Central memory CD4-positive, alpha-beta T cell (primary cell): ENCODE measurements around the gene LRRC8B.
"Not testable (repeated sequence)": the region's sequence is repeated elsewhere in the genome, so short reads cannot be mapped to it uniquely, and the experiment has no call there.

ENCODE experiments used
- DNase-seq: peaks from one replicate; pipeline ENCODE4 v3.0.0; 2022
- total RNA-seq, 3 experiments: gene quantifications; one replicate each; lab custom pipeline; 2026; lab: John Stamatoyannopoulos, UW

Gene LRRC8B
- 37.8 to 210 (median 45.9) reads per million in 3 experiments for total RNA-seq

- peak; percentile 87 for DNase-seq
Measured at GRCh38 chr1:89524369-89525168, at the start of gene LRRC8B. LRRC8B (plus strand) TSS chr1:89524829; CDS start chr1:89582651, 57,822 bp downstream.

- DNase-seq: no peak
Measured at GRCh38 chr1:89475269-89475668, 49.4 kb upstream of the LRRC8B start.

GRCh38 chr1:89476072-89476471 is 48.6 kb upstream of the LRRC8B start:
- DNase-seq: no peak

GRCh38 chr1:89483010-89483756 is 41.4 kb upstream of the LRRC8B start:
- DNase-seq: peak; percentile 59

- DNase-seq: no peak
Measured at GRCh38 chr1:89483757-89484077, 40.9 kb upstream of the LRRC8B start.

GRCh38 chr1:89484092-89485038 is 40.3 kb upstream of the LRRC8B start:
- no peak for DNase-seq

- no peak for DNase-seq
Measured at GRCh38 chr1:89487972-89488371, 36.7 kb upstream of the LRRC8B start.

- no peak for DNase-seq
Measured at GRCh38 chr1:89489047-89489729, 35.4 kb upstream of the LRRC8B start.

- DNase-seq: no peak
Measured at GRCh38 chr1:89490389-89490788, 34.2 kb upstream of the LRRC8B start.

GRCh38 chr1:89499320-89499719 is 25.3 kb upstream of the LRRC8B start:
- DNase-seq: no peak

GRCh38 chr1:89502042-89502441 is 22.6 kb upstream of the LRRC8B start:
- DNase-seq: no peak

- DNase-seq: no peak
Measured at GRCh38 chr1:89502895-89503294, 21.7 kb upstream of the LRRC8B start.

- no peak for DNase-seq
Measured at GRCh38 chr1:89503690-89504089, 20.9 kb upstream of the LRRC8B start.

- DNase-seq: not testable (repeated sequence)
Measured at GRCh38 chr1:89510061-89510460, 14.6 kb upstream of the LRRC8B start.

GRCh38 chr1:89512996-89513720 is 11.5 kb upstream of the LRRC8B start:
- DNase-seq: no peak

- no peak for DNase-seq
Measured at GRCh38 chr1:89516055-89516454, 8.6 kb upstream of the LRRC8B start.

- DNase-seq: no peak
Measured at GRCh38 chr1:89518221-89518631, 6.4 kb upstream of the LRRC8B start.

- peak; percentile 48 for DNase-seq
Measured at GRCh38 chr1:89519779-89520358, 4.8 kb upstream of the LRRC8B start.

- DNase-seq: not testable (repeated sequence)
Measured at GRCh38 chr1:89521977-89522376, 2.7 kb upstream of the LRRC8B start.

- no peak for DNase-seq
Measured at GRCh38 chr1:89523572-89524368, 859 bp upstream of the LRRC8B start.
